HCT116 (cell line): ENCODE data around the gene FOXP2. TPM values are rescaled to one million over a fixed set of nuclear protein-coding genes. Genes with fewer than 3 reads are reported as not detected.

Source experiments
- ATAC-seq: fragments of 200-7000 bp; cut with Tn5 transposase; 2 replicates; pipeline ENCODE4 v1.9.1; 2020; ENCODE audit warnings: mild to moderate bottlenecking, moderate library complexity
- BruUV-seq: library from RNA; stranded (reverse); fragments of 400-500 nt; replicated peaks from 2 replicates; lab custom pipeline; 2021; lab: Mats Ljungman, UMichigan
- CTCF ChIA-PET: fragments of 300-600 bp; sonication (Branson Sonifier 250); formaldehyde crosslinking; loops from one replicate; lab custom pipeline; 2021; ENCODE audit warnings: antibody characterized with exemption; lab: Charles Lee
- POLR2A ChIA-PET: fragments of 300-600, 350-600 bp; sonication (Branson Sonifier 250); formaldehyde crosslinking; loops from one replicate; lab custom pipeline; 2021; ENCODE audit warnings: antibody characterized with exemption; lab: Charles Lee
- RAD21 ChIA-PET, 2 experiments: fragments of 300-600 bp; sonication (Branson Sonifier 250); formaldehyde crosslinking; loops; one replicate each; lab custom pipeline; 2023; ENCODE audit warnings: low total read pairs in 2 of 2; ENCODE audit not compliant: uncharacterized antibody in 2 of 2, unreplicated experiment in 2 of 2, low non-redundant PET in 1 of 2; lab: Charles Lee
- DNase-seq: peaks from one replicate; pipeline ENCODE4 v3.0.0-alpha.2; 2010; ENCODE audit warnings: low read depth, low spot score
- H2AFZ ChIP-seq: fragments of 200-600 bp; shearing (Covaris generic), sonication (generic); 2 replicates; pipeline ENCODE4 v1.6.1; 2017; ENCODE audit warnings: low read depth, mixed run types, mixed read lengths, antibody characterized with exemption, low read length; ENCODE audit not compliant: poor library complexity, severe bottlenecking
- H3K27ac ChIP-seq: 2 replicates; pipeline ENCODE4 v1.5.1; 2012; ENCODE audit warnings: low read depth, low read length
- H3K27me3 ChIP-seq: fragments of 200-600 bp; sonication (generic); 2 replicates; pipeline ENCODE4 v1.6.1; 2016; ENCODE audit warnings: mixed run types, low read length, mixed read lengths; ENCODE audit not compliant: insufficient read depth
- H3K36me3 ChIP-seq, 2 experiments: fragments of 200-500 bp in 1 of 2; fragments of 200-600 bp in 1 of 2; sonication (Bioruptor generic) in 1 of 2; sonication (generic) in 1 of 2; 2 replicates each; pipeline versions ENCODE4 v1.5.1 to v1.6.1; 2014 to 2016; ENCODE audit warnings: low read length in 2 of 2, inconsistent platforms in 1 of 2, mixed read lengths in 1 of 2, mixed run types in 1 of 2; ENCODE audit not compliant: insufficient read depth in 2 of 2, control insufficient read depth in 1 of 2
- H3K4me1 ChIP-seq, 2 experiments: fragments of 200-600 bp in 1 of 2; sonication (generic) in 1 of 2; 2 replicates each; pipeline versions ENCODE4 v1.5.1 to v1.6.1; 2012 to 2017; ENCODE audit warnings: low read length in 2 of 2, inconsistent platforms in 1 of 2, mild to moderate bottlenecking in 1 of 2, mixed read lengths in 1 of 2, mixed run types in 1 of 2, moderate library complexity in 1 of 2; ENCODE audit not compliant: insufficient read depth in 2 of 2, control insufficient read depth in 1 of 2
- H3K4me2 ChIP-seq: fragments of 200-600 bp; sonication (generic); 2 replicates; pipeline ENCODE4 v1.6.1; 2017; ENCODE audit warnings: mixed run types, low read length, mixed read lengths
- H3K4me3 ChIP-seq, 2 experiments: fragments of 200-600 bp in 1 of 2; sonication (generic) in 1 of 2; replicated peaks in 1 of 2; 2 replicates each; pipeline ENCODE4 v1.5.1; 2011 to 2016; ENCODE audit warnings: low read length in 2 of 2, control low read depth in 1 of 2, low read depth in 1 of 2, mild to moderate bottlenecking in 1 of 2, mixed read lengths in 1 of 2, mixed run types in 1 of 2
- H3K79me2 ChIP-seq: fragments of 200-600 bp; sonication (generic); 2 replicates; pipeline ENCODE4 v1.6.1; 2017; ENCODE audit warnings: mild to moderate bottlenecking, mixed run types, low read length, moderate library complexity, mixed read lengths; ENCODE audit not compliant: insufficient read depth
- H3K9ac ChIP-seq: fragments of 200-600 bp; sonication (generic); 2 replicates; pipeline ENCODE4 v1.6.1; 2016; ENCODE audit warnings: low read length, mixed read lengths
- H3K9me2 ChIP-seq: fragments of 200-600 bp; sonication (generic), shearing (Covaris generic); 2 replicates; pipeline ENCODE4 v1.6.1; 2017; ENCODE audit warnings: mixed run types, mild to moderate bottlenecking, moderate library complexity; ENCODE audit not compliant: insufficient read depth
- H3K9me3 ChIP-seq, 2 experiments: fragments of 200-500 bp in 1 of 2; fragments of 200-600 bp in 1 of 2; sonication (Bioruptor generic) in 1 of 2; sonication (generic) in 1 of 2; 2 replicates each; pipeline ENCODE4 v1.6.1; 2014 to 2017; ENCODE audit warnings: low read length in 2 of 2, mixed read lengths in 2 of 2, inconsistent platforms in 1 of 2, low read depth in 1 of 2, mild to moderate bottlenecking in 1 of 2, mixed run types in 1 of 2, moderate library complexity in 1 of 2; ENCODE audit not compliant: control insufficient read depth in 1 of 2, insufficient read depth in 1 of 2
- H4K20me1 ChIP-seq: fragments of 200-600 bp; sonication (generic), shearing (Covaris generic); 2 replicates; pipeline ENCODE4 v1.6.1; 2017; ENCODE audit warnings: mixed run types, mild to moderate bottlenecking, moderate library complexity; ENCODE audit not compliant: insufficient read depth
- CBX3 ChIP-seq: IDR thresholded peaks from 2 replicates; pipeline ENCODE4 v1.6.1; 2012; ENCODE audit warnings: low read depth
- CTCF ChIP-seq, 3 experiments: fragments of 200-600 bp in 1 of 3; sonication (generic) in 1 of 3; IDR thresholded peaks in 2 of 3; conservative IDR thresholded peaks in 1 of 3; 2 replicates each; pipeline ENCODE4 v1.5.1; 2012 to 2017; ENCODE audit warnings: low read depth in 2 of 3, low read length in 2 of 3, antibody characterized with exemption in 1 of 3, borderline replicate concordance in 1 of 3, control low read depth in 1 of 3, mild to moderate bottlenecking in 1 of 3, mixed read lengths in 1 of 3, mixed run types in 1 of 3, moderate library complexity in 1 of 3; ENCODE audit not compliant: insufficient read depth in 1 of 3
- EGR1 ChIP-seq: IDR thresholded peaks from 2 replicates; pipeline ENCODE4 v1.6.1; 2012; ENCODE audit warnings: low read depth
- ELF1 ChIP-seq: IDR thresholded peaks from 2 replicates; pipeline ENCODE4 v1.6.1; 2012; ENCODE audit warnings: low read depth, borderline replicate concordance
- EZH2 ChIP-seq: fragments of 200-600 bp; sonication (generic); IDR thresholded peaks from 2 replicates; pipeline ENCODE4 v1.6.1; 2017; ENCODE audit warnings: antibody characterized with exemption, mixed run types
- FOSL1 ChIP-seq: IDR thresholded peaks from 2 replicates; pipeline ENCODE4 v1.6.1; 2012; ENCODE audit warnings: low read depth
- JUND ChIP-seq: IDR thresholded peaks from 2 replicates; pipeline ENCODE4 v1.6.1; 2012
- MAX ChIP-seq: IDR thresholded peaks from 2 replicates; pipeline ENCODE4 v1.6.1; 2012
- POLR2A ChIP-seq: IDR thresholded peaks from 2 replicates; pipeline ENCODE4 v1.7.0; 2011; ENCODE audit warnings: borderline replicate concordance; ENCODE audit not compliant: insufficient read depth, insufficient read length; ENCODE audit errors: extremely low read depth
- POLR2AphosphoS5 ChIP-seq: IDR thresholded peaks from 2 replicates; pipeline ENCODE4 v1.6.1; 2011; ENCODE audit warnings: mild to moderate bottlenecking, low read depth, low read length, moderate library complexity
- RAD21 ChIP-seq: IDR thresholded peaks from 2 replicates; pipeline ENCODE4 v1.6.1; 2012; ENCODE audit warnings: low read depth, mild to moderate bottlenecking
- SIN3A ChIP-seq: IDR thresholded peaks from 2 replicates; pipeline ENCODE4 v1.6.1; 2012; ENCODE audit warnings: low read depth
- SP1 ChIP-seq: IDR thresholded peaks from 2 replicates; pipeline ENCODE4 v1.6.1; 2012; ENCODE audit warnings: low read depth
- SRF ChIP-seq: IDR thresholded peaks from 2 replicates; pipeline ENCODE4 v1.6.1; 2012; ENCODE audit warnings: low read depth
- YY1 ChIP-seq: IDR thresholded peaks from 2 replicates; pipeline ENCODE4 v1.6.1; 2011; ENCODE audit warnings: low read length, low read depth, moderate library complexity, mild to moderate bottlenecking; ENCODE audit not compliant: insufficient replicate concordance; ENCODE audit errors: extremely low read depth
- ZFX ChIP-seq: fragments of 450-650 bp; IDR thresholded peaks from 2 replicates; pipeline ENCODE4 v1.6.1; 2017
- ZNF274 ChIP-seq: fragments of 200-500 bp; sonication (Bioruptor generic); IDR thresholded peaks from 2 replicates; pipeline ENCODE4 v1.6.1; 2014; ENCODE audit warnings: mild to moderate bottlenecking, low read depth, low read length, inconsistent platforms
- intact Hi-C: fragments of 100-400 bp; cut with micrococcal nuclease; formaldehyde crosslinking; loops from 2 replicates; pipeline ENCODE4 v1.10.0; 2022
- total RNA-seq: library from RNA; stranded (reverse); gene quantifications from one replicate; pipeline ENCODE4 v1.2.1, GENCODE V29; 2021; ENCODE audit not compliant: unreplicated experiment

FOXP2 gene
- total RNA-seq, 1 experiment from 2014 or later, result 2.5 TPM

GRCh38 chr7:114622221-114622620 lies 207.6 kb downstream of the FOXP2 start:
- H3K9me3 ChIP-seq, result no peaks in the 10 kb centered on the region
- TF ChIP-seq POLR2A (no peak), SP1 (no peak), JUND (no peak), SIN3A (no peak), CTCF (IDR thresholded peaks at IDR 0.05 in 2 of 3, conservative IDR thresholded peaks at IDR 0.05 in 1 of 3; ENCODE audit: borderline replicate concordance in 1 of 3, insufficient read depth in 1 of 3, low read depth in 2 of 3, low read length in 2 of 3) (no peak), MAX (no peak), YY1 (no peak), POLR2AphosphoS5 (no peak), EZH2 (no peak), FOSL1 (no peak), ZNF274 (no peak), EGR1 (no peak), ELF1 (no peak), SRF (no peak), CBX3 (no peak), ZFX (no peak), RAD21 (no peak)
- TF ChIP-seq, all 23 proteins: peak for 0
- H3K27ac ChIP-seq, result no peak overlapping the region
- no peaks in the 10 kb centered on the region for H3K79me2 ChIP-seq
- intact Hi-C loops, result no loop called here
- no peaks in the 10 kb centered on the region for H3K4me1 ChIP-seq
- ChIA-PET CTCF (no interaction called here), RAD21 (no interaction called here), POLR2A (no interaction called here)
- H3K4me3 ChIP-seq, result no peak overlapping the region
- H4K20me1 ChIP-seq, result no peaks in the 10 kb centered on the region
- BruUV-seq, result no TSS peak
- no peak for DNase-seq
- H3K9me2 ChIP-seq, result no peaks in the 10 kb centered on the region
- H2AFZ ChIP-seq, result no peak overlapping the region
- no peak overlapping the region for H3K9ac ChIP-seq
- no peak overlapping the region for H3K4me2 ChIP-seq
- no peaks in the 10 kb centered on the region for H3K27me3 ChIP-seq
- no peaks in the 10 kb centered on the region for H3K36me3 ChIP-seq
- ATAC-seq, result no peak
